NCI-H2107 treated with DMSO at 0.1 percent for 48 hours (cell line): Measurements from ENCODE around the gene DOK7.

ENCODE experiments used
- DNase-seq: peaks from one replicate; lab custom pipeline; 2025; ENCODE audit not compliant: unreplicated experiment; lab: John Stamatoyannopoulos, UW

The DOK7 gene

GRCh38 chr4:3462321-3462789 lies 751 bp upstream of the DOK7 start:
- no peak for DNase-seq

GRCh38 chr4:3463556-3464348 lies 646 bp downstream of the DOK7 start:
- no peak for DNase-seq

- DNase-seq, result no peak
Observed at GRCh38 chr4:3464349-3464905, 1.3 kb downstream of the DOK7 start.

- no peak for DNase-seq
Observed at GRCh38 chr4:3464911-3465697, 2.0 kb downstream of the DOK7 start.

GRCh38 chr4:3465698-3466671 lies 2.9 kb downstream of the DOK7 start:
- no peak for DNase-seq

GRCh38 chr4:3466691-3467600 lies 3.8 kb downstream of the DOK7 start:
- no peak for DNase-seq

- DNase-seq, result no peak
Observed at GRCh38 chr4:3467601-3468031, 4.5 kb downstream of the DOK7 start.

- DNase-seq, result no peak
Observed at GRCh38 chr4:3468154-3468553, 5.0 kb downstream of the DOK7 start.

- no peak for DNase-seq
Observed at GRCh38 chr4:3468804-3469203, 5.7 kb downstream of the DOK7 start.

- DNase-seq, result no peak
Observed at GRCh38 chr4:3469386-3470243, 6.5 kb downstream of the DOK7 start.

GRCh38 chr4:3470244-3471097 lies 7.4 kb downstream of the DOK7 start:
- DNase-seq, result no peak

GRCh38 chr4:3471098-3471760 lies 8.1 kb downstream of the DOK7 start:
- DNase-seq, result no peak

GRCh38 chr4:3471886-3472285 lies 8.8 kb downstream of the DOK7 start:
- no peak for DNase-seq

- DNase-seq, result peak; percentile 6
Observed at GRCh38 chr4:3472411-3473141, 9.5 kb downstream of the DOK7 start.

GRCh38 chr4:3473181-3473950 lies 10.3 kb downstream of the DOK7 start:
- DNase-seq, result no peak
